Testis (tissue), 2 donors: ENCODE measurements around the gene CORO7.

Source experiments
- POLR2A ChIP-seq: fragments of 450-650 bp; IDR thresholded peaks from one replicate; pipeline ENCODE4 v1.6.1; 2017; ENCODE audit warnings: antibody characterized with exemption, mild to moderate bottlenecking, moderate library complexity
- TF ChIP-seq, protein P1 (sequence below), 3 experiments: fragments of 450-650 bp in 2 of 3; fragments of 200-600 bp in 1 of 3; sonication (generic) in 1 of 3; IDR thresholded peaks; one replicate each; pipeline ENCODE4 v1.5.1; 2016 to 2019; ENCODE audit warnings: antibody characterized with exemption in 3 of 3, mild to moderate bottlenecking in 2 of 3, moderate library complexity in 1 of 3

DNA sequence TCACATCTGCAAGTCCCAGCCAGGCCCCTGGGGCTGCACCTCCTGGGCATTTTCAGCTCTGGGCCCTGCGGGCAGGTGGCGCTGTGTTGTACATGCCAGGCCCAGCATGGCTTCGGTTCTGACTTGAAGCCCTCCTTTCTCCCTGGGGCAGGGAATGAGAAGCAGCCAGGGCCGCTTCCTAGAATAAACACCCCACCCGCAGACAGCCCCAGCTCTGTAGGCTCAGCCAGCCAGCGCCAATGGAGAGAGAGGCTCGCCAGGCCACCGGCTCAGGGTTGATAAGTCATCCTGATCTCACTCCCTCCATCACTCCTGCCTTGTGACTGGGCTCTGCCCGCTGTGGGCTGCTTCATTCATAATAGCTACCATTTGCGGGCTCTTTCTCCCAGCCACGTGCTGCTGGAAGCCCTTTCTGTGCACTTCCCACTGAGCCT is 106.5 kb downstream of the CORO7 start:
- no peak for TF ChIP-seq POLR2A
- TF ChIP-seq, protein P1, sequence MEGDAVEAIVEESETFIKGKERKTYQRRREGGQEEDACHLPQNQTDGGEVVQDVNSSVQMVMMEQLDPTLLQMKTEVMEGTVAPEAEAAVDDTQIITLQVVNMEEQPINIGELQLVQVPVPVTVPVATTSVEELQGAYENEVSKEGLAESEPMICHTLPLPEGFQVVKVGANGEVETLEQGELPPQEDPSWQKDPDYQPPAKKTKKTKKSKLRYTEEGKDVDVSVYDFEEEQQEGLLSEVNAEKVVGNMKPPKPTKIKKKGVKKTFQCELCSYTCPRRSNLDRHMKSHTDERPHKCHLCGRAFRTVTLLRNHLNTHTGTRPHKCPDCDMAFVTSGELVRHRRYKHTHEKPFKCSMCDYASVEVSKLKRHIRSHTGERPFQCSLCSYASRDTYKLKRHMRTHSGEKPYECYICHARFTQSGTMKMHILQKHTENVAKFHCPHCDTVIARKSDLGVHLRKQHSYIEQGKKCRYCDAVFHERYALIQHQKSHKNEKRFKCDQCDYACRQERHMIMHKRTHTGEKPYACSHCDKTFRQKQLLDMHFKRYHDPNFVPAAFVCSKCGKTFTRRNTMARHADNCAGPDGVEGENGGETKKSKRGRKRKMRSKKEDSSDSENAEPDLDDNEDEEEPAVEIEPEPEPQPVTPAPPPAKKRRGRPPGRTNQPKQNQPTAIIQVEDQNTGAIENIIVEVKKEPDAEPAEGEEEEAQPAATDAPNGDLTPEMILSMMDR (IDR thresholded peaks at IDR 0.05): no peak
